ENCODE data around the gene FAM3D.
"Not testable (repeated sequence)": the region's sequence is repeated elsewhere in the genome, so short reads cannot be mapped to it uniquely, and the experiment has no call there.

DNA sequence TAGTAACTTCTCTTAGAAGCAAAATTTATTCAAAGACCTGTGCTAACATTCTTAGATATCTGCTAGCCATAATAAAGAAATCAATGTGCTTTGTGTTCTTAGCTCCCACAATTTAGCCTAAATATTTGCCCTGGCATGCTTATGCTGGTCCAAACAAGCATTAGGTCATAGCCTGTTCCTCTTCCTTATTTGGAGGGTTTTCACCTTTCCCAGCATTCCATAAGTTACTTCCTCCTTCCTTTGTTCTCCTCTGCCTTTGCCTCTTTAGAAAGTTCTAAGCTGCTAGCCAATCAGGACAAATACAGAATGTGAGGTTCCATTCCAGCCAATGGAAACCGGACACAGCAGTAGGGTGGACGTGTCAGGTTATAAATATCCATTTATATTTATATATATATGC lies 37.7 kb upstream of the FAM3D start:
- TF ChIP-seq POLR2AphosphoS5, EP300, POLR2A (IDR thresholded peaks at IDR 0.05): not testable (repeated sequence)
- TF ChIP-seq, protein P1, sequence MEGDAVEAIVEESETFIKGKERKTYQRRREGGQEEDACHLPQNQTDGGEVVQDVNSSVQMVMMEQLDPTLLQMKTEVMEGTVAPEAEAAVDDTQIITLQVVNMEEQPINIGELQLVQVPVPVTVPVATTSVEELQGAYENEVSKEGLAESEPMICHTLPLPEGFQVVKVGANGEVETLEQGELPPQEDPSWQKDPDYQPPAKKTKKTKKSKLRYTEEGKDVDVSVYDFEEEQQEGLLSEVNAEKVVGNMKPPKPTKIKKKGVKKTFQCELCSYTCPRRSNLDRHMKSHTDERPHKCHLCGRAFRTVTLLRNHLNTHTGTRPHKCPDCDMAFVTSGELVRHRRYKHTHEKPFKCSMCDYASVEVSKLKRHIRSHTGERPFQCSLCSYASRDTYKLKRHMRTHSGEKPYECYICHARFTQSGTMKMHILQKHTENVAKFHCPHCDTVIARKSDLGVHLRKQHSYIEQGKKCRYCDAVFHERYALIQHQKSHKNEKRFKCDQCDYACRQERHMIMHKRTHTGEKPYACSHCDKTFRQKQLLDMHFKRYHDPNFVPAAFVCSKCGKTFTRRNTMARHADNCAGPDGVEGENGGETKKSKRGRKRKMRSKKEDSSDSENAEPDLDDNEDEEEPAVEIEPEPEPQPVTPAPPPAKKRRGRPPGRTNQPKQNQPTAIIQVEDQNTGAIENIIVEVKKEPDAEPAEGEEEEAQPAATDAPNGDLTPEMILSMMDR (IDR thresholded peaks at IDR 0.05), result not testable (repeated sequence)
